OCI-LY1 (cell line): ENCODE data around the gene UMODL1.

Experiments used
- H2AFZ ChIP-seq: fragments of 200-600 bp; sonication (generic), shearing (Covaris generic); 2 replicates; pipeline ENCODE4 v1.6.0; 2014; ENCODE audit warnings: antibody characterized with exemption, mild to moderate bottlenecking, low read length
- H3F3A ChIP-seq: fragments of 200-600 bp; sonication (generic), shearing (Covaris generic); 2 replicates; pipeline ENCODE4 v1.6.0; 2014; ENCODE audit warnings: mild to moderate bottlenecking, antibody characterized with exemption, low read length, moderate library complexity; ENCODE audit not compliant: insufficient read depth
- H3K27ac ChIP-seq: fragments of 200-600 bp; sonication (generic); 2 replicates; pipeline ENCODE4 v1.5.1; 2014; ENCODE audit warnings: low read length, mixed run types, mild to moderate bottlenecking, low read depth; ENCODE audit not compliant: poor library complexity, severe bottlenecking
- H3K27me3 ChIP-seq: fragments of 200-600 bp; sonication (generic); 2 replicates; pipeline ENCODE4 v1.6.0; 2014; ENCODE audit warnings: antibody characterized with exemption, mild to moderate bottlenecking, low read length, moderate library complexity; ENCODE audit not compliant: insufficient read depth
- H3K36me3 ChIP-seq: fragments of 200-600 bp; sonication (generic); 2 replicates; pipeline ENCODE4 v1.6.1; 2014; ENCODE audit warnings: mild to moderate bottlenecking, antibody characterized with exemption, low read length, moderate library complexity, mixed read lengths; ENCODE audit not compliant: insufficient read depth
- H3K4me1 ChIP-seq: fragments of 200-600 bp; sonication (generic); 2 replicates; pipeline ENCODE4 v1.5.1; 2014; ENCODE audit warnings: mild to moderate bottlenecking, low read length, moderate library complexity; ENCODE audit not compliant: insufficient read depth, severe bottlenecking
- H3K4me2 ChIP-seq: fragments of 200-600 bp; sonication (generic), shearing (Covaris generic); 2 replicates; pipeline ENCODE4 v1.6.1; 2014; ENCODE audit warnings: low read length
- H3K4me3 ChIP-seq: fragments of 200-600 bp; sonication (generic); 2 replicates; pipeline ENCODE4 v1.5.1; 2014; ENCODE audit warnings: low read length, low read depth, mild to moderate bottlenecking, mixed read lengths; ENCODE audit not compliant: poor library complexity, severe bottlenecking
- H3K79me2 ChIP-seq: fragments of 200-600 bp; shearing (Covaris generic); 2 replicates; pipeline ENCODE4 v1.6.1; 2016; ENCODE audit warnings: mixed run types, low read length, mixed read lengths; ENCODE audit not compliant: insufficient read depth
- H3K9ac ChIP-seq: fragments of 200-600 bp; sonication (generic), shearing (Covaris generic); 2 replicates; pipeline ENCODE4 v1.6.1; 2014; ENCODE audit warnings: mild to moderate bottlenecking, low read length, mixed read lengths
- H3K9me2 ChIP-seq: fragments of 200-600 bp; sonication (generic), shearing (Covaris generic); 2 replicates; pipeline ENCODE4 v1.6.1; 2014; ENCODE audit warnings: low read depth, mild to moderate bottlenecking, low read length, mixed read lengths
- H3K9me3 ChIP-seq: fragments of 200-600 bp; shearing (Covaris generic); 2 replicates; pipeline ENCODE4 v1.6.1; 2014; ENCODE audit warnings: low read length, mixed read lengths
- H4K20me1 ChIP-seq: fragments of 200-600 bp; sonication (generic), shearing (Covaris generic); 2 replicates; pipeline ENCODE4 v1.6.0; 2016; ENCODE audit warnings: mild to moderate bottlenecking, low read length; ENCODE audit not compliant: insufficient read depth
- EZH2 ChIP-seq: fragments of 200-600 bp; sonication (generic), shearing (Covaris generic); IDR thresholded peaks from 2 replicates; pipeline ENCODE4 v1.8.0; 2017; ENCODE audit warnings: borderline replicate concordance, mixed run types, mild to moderate bottlenecking, antibody characterized with exemption, low read length, moderate library complexity, mixed read lengths
- TF ChIP-seq, protein P1 (sequence below): fragments of 200-600 bp; sonication (generic), shearing (Covaris generic); IDR thresholded peaks from 2 replicates; pipeline ENCODE4 v1.5.1; 2017; ENCODE audit warnings: mild to moderate bottlenecking, antibody characterized with exemption, low read length, moderate library complexity, mixed read lengths

Gene UMODL1

DNA sequence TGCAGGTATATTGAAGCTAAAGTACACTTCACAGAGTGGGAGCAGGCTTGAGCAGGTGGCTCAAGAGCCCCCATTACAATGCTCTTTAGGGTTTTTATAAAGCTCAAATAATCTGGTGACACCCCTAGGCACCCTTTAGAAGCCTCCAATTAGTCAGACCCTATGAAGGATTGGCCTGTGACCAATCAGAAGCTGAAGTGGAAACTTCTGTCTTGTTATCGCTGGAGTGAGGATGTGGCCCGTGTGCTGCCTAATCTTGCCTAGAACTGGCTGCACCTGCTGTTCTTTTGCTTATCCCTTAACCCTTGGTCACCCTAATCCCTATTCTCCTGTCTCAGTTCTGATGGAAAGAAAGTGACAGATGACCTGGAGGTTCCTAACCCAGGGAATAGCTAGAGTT, 77.0 kb downstream of the UMODL1 start:
- H3K9me3 ChIP-seq, result no peaks in the 10 kb centered on the region
- no peak overlapping the region for H2AFZ ChIP-seq
- no peaks in the 10 kb centered on the region for H3K79me2 ChIP-seq
- no peaks in the 10 kb centered on the region for H3F3A ChIP-seq
- no peaks in the 10 kb centered on the region for H3K36me3 ChIP-seq
- H3K27me3 ChIP-seq, result no peaks in the 10 kb centered on the region
- TF ChIP-seq, protein P1, sequence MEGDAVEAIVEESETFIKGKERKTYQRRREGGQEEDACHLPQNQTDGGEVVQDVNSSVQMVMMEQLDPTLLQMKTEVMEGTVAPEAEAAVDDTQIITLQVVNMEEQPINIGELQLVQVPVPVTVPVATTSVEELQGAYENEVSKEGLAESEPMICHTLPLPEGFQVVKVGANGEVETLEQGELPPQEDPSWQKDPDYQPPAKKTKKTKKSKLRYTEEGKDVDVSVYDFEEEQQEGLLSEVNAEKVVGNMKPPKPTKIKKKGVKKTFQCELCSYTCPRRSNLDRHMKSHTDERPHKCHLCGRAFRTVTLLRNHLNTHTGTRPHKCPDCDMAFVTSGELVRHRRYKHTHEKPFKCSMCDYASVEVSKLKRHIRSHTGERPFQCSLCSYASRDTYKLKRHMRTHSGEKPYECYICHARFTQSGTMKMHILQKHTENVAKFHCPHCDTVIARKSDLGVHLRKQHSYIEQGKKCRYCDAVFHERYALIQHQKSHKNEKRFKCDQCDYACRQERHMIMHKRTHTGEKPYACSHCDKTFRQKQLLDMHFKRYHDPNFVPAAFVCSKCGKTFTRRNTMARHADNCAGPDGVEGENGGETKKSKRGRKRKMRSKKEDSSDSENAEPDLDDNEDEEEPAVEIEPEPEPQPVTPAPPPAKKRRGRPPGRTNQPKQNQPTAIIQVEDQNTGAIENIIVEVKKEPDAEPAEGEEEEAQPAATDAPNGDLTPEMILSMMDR, result no peak
- TF ChIP-seq EZH2, result no peak
- no peak overlapping the region for H3K4me3 ChIP-seq
- peaks cover 18% of the 10 kb centered on the region for H3K4me1 ChIP-seq
- no peak overlapping the region for H3K9ac ChIP-seq
- no peaks in the 10 kb centered on the region for H4K20me1 ChIP-seq
- H3K4me2 ChIP-seq, result no peak overlapping the region
- no peak overlapping the region for H3K27ac ChIP-seq
- H3K9me2 ChIP-seq, result no peaks in the 10 kb centered on the region

- TF ChIP-seq, protein P1, result no peak
- no peak for TF ChIP-seq EZH2
- no peaks in the 10 kb centered on the region for H3K79me2 ChIP-seq
- H2AFZ ChIP-seq, result no peak overlapping the region
- H3K9me3 ChIP-seq, result no peaks in the 10 kb centered on the region
- H3K4me1 ChIP-seq, result peaks cover 18% of the 10 kb centered on the region
- H3K9ac ChIP-seq, result no peak overlapping the region
- H3K4me3 ChIP-seq, result no peak overlapping the region
- H4K20me1 ChIP-seq, result no peaks in the 10 kb centered on the region
- no peaks in the 10 kb centered on the region for H3F3A ChIP-seq
- H3K27ac ChIP-seq, result no peak overlapping the region
- no peaks in the 10 kb centered on the region for H3K36me3 ChIP-seq
- no peaks in the 10 kb centered on the region for H3K9me2 ChIP-seq
- H3K27me3 ChIP-seq, result no peaks in the 10 kb centered on the region
- no peak overlapping the region for H3K4me2 ChIP-seq
Observed at GRCh38 chr21:42148584-42148983, 77.5 kb downstream of the UMODL1 start.

DNA sequence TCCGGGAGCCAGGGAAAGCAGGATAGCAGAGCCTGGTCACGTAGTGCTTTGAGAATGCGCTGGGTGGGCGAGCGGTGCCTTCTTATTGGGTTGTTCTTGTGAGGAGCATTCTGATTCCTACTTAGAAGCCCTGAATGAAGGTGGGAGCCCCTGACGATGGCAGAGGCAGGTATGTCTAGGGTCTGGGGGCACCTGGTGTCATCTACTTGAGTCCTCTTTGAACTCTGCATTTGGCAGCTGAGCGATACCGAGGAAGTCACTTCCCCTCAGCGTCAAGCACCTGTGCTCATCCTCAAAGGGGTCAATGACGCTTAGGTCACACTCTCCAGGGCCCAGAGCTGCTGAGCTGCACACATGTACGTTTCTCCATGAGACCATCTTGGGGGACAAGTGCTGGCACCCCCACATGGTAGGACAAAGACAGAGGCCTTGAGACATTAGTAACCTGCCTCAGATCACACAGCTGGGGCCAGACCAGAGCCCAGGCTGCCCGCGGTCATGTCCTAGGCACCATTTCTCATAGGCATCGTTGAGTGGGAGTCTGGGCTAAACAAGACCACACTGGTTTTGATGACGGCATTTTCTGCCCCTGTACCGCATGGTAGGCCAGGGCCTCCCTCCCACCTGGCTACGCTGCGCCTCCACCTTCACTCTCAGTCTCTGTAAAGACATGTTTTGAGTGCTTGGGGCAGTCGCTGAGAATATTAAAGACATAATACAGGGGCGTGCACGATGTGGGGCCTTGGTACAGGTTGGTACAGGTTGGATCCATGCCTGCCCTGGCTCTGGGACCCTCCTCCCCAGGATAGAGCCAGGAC, 78.7 kb downstream of the UMODL1 start:
- H3K27me3 ChIP-seq, result no peaks in the 10 kb centered on the region
- no peaks in the 10 kb centered on the region for H3K79me2 ChIP-seq
- H3K4me3 ChIP-seq, result no peak overlapping the region
- H3K9me3 ChIP-seq, result no peaks in the 10 kb centered on the region
- H3K9me2 ChIP-seq, result no peaks in the 10 kb centered on the region
- no peaks in the 10 kb centered on the region for H3F3A ChIP-seq
- no peak overlapping the region for H3K4me2 ChIP-seq
- peaks cover 15% of the 10 kb centered on the region for H3K4me1 ChIP-seq
- H4K20me1 ChIP-seq, result no peaks in the 10 kb centered on the region
- no peaks in the 10 kb centered on the region for H3K36me3 ChIP-seq
- H3K9ac ChIP-seq, result no peak overlapping the region
- no peak overlapping the region for H3K27ac ChIP-seq
- no peak overlapping the region for H2AFZ ChIP-seq
- TF ChIP-seq, protein P1, result no peak
- TF ChIP-seq EZH2, result no peak
